ENCODE data around the gene ZNRF2. TPM values are rescaled to one million over a fixed set of nuclear protein-coding genes. Genes with fewer than 3 reads are reported as not detected.
"Not testable (repeated sequence)": the region's sequence is repeated elsewhere in the genome, so short reads cannot be mapped to it uniquely, and the experiment has no call there.

Gene ZNRF2
- total and polyA plus RNA-seq, 2 experiments from 2014 or later: 18.6 to 46.7 TPM

DNA sequence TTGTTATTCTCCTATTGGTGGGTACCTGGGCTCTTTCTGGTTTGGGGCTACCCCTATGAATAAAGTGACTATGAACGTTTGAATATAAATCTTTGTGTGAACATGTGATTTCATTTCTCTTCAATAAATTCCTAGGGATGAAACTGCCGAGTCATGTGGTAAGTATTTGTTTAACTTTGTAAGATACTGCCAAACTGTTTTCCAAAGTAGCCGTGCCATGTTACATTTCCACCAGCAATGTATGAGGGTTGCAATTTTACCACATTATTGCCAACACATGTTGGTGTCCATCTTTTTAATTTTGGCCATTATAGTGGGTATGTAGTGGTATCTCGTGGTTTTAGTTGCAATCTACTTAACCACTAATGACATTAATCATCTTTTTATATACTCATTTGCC, 94.7 kb downstream of the ZNRF2 start:
- H3K4me1 ChIP-seq (ENCODE audit: low read depth): no peaks in the 10 kb centered on the region
- no peak for DNase-seq (ENCODE audit: low read depth in 1 of 2, low spot score in 1 of 2)
- H3K4me3 ChIP-seq: no peak overlapping the region
- TF ChIP-seq, protein P1, sequence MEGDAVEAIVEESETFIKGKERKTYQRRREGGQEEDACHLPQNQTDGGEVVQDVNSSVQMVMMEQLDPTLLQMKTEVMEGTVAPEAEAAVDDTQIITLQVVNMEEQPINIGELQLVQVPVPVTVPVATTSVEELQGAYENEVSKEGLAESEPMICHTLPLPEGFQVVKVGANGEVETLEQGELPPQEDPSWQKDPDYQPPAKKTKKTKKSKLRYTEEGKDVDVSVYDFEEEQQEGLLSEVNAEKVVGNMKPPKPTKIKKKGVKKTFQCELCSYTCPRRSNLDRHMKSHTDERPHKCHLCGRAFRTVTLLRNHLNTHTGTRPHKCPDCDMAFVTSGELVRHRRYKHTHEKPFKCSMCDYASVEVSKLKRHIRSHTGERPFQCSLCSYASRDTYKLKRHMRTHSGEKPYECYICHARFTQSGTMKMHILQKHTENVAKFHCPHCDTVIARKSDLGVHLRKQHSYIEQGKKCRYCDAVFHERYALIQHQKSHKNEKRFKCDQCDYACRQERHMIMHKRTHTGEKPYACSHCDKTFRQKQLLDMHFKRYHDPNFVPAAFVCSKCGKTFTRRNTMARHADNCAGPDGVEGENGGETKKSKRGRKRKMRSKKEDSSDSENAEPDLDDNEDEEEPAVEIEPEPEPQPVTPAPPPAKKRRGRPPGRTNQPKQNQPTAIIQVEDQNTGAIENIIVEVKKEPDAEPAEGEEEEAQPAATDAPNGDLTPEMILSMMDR (IDR thresholded peaks at IDR 0.05; ENCODE audit: low read depth, low read length): no peak
- H3K9me3 ChIP-seq (ENCODE audit: low read depth): no peaks in the 10 kb centered on the region
- H3K36me3 ChIP-seq: no peaks in the 10 kb centered on the region
- no peaks in the 10 kb centered on the region for H3K27me3 ChIP-seq
- H3K27ac ChIP-seq: no peak overlapping the region

DNA sequence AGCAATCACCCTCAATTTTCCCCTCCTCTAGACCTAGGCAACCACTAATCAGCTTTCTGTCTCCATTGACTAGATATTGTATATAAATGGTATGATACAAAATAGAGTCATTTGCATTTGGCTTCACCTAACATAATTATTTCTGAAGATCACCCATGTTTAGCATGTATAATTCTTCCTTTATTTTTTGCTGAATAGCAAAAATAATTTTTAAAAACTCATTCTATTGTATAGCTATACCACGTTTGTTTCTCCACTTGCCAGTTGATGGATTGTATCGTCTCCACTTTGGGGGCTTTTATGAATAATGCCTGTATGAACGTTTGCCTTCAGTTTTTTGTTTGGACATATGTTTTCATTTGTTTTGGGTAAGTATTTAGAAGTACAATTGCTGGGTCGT, 95.3 kb downstream of the ZNRF2 start:
- TF ChIP-seq, protein P1 (IDR thresholded peaks at IDR 0.05; ENCODE audit: low read depth, low read length): no peak
- no peak overlapping the region for H3K4me3 ChIP-seq
- H3K36me3 ChIP-seq: no peaks in the 10 kb centered on the region
- no peaks in the 10 kb centered on the region for H3K4me1 ChIP-seq (ENCODE audit: low read depth)
- no peaks in the 10 kb centered on the region for H3K9me3 ChIP-seq (ENCODE audit: low read depth)
- no peak for DNase-seq (ENCODE audit: low read depth in 1 of 2, low spot score in 1 of 2)
- no peak overlapping the region for H3K27ac ChIP-seq
- no peaks in the 10 kb centered on the region for H3K27me3 ChIP-seq

DNA sequence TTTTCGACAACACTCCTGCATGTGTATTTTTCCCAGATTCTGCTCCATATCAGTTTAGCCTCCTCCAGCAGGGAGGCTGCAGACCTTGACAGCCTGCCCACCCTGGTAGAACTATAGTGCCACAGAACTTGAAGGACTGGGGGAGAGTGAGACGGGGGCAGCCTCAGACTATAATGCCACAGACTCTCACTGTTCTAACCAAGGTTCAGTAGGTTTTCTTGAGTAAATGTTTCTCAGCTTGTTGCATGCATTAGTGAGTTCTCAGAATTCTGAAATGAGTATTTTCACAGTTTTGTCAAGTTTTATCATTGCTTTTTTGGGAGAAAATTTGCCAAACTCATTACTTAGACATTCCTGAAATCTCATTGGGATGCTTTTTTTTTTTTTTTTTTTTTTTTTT, 95.9 kb downstream of the ZNRF2 start:
- Histone ChIP-seq H3K36me3 (no peaks in the 10 kb centered on the region), H3K9me3 (ENCODE audit: low read depth) (no peaks in the 10 kb centered on the region)

DNA sequence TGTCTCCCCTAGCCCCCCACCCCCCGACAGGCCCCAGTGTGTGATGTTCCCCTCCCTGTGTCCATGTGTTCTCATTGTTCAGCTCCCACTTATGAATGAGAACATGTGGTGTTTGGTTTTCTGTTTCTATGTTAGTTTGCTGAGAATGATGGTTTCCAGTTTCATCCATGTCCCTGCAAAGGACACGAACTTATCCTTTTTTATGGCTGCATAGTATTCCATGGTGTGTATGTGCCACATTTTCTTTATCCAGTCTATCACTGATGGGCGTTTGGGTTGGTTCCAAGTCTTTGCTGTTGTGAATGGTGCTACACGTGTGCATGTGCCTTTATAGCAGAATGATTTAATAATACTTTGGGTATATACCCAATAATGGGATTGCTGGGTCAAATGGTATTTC, 96.4 kb downstream of the ZNRF2 start:
- H3K4me1 ChIP-seq (ENCODE audit: low read depth); DNase-seq (ENCODE audit: low read depth in 1 of 2, low spot score in 1 of 2); H3K36me3 ChIP-seq; H3K27ac ChIP-seq; H3K4me3 ChIP-seq; H3K27me3 ChIP-seq; H3K9me3 ChIP-seq (ENCODE audit: low read depth): not testable (repeated sequence)

More for the DNA sequence above, 95.9 kb downstream of the ZNRF2 start:
- TF ChIP-seq, protein P1 (IDR thresholded peaks at IDR 0.05; ENCODE audit: low read depth, low read length): no peak
- no peak overlapping the region for H3K4me3 ChIP-seq
- H3K27ac ChIP-seq: no peak overlapping the region
- no peaks in the 10 kb centered on the region for H3K4me1 ChIP-seq (ENCODE audit: low read depth)
- H3K27me3 ChIP-seq: no peaks in the 10 kb centered on the region
- DNase-seq (ENCODE audit: low read depth in 1 of 2, low spot score in 1 of 2): no peak

DNA sequence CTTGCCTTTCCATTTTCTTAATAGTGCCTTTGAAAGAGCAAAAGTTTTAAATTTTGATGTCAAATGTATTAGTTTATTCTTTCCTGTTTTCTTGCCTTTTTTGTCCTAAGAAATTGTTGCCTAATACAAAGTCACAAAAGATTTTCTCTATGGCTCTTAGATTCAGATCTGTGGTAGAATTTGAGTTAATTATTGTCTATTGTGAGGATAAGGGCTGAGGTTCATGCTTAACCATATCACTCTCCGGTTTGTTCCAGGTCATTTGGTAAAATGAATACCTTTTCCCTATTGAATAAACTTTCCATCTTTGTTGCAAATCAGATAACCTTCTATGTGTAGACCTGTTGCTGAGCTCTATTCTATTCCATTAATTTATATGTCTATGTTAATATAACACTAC, 98.2 kb downstream of the ZNRF2 start:
- H3K27me3 ChIP-seq: no peaks in the 10 kb centered on the region
- no peaks in the 10 kb centered on the region for H3K36me3 ChIP-seq
- H3K27ac ChIP-seq: no peak overlapping the region
- no peak overlapping the region for H3K4me3 ChIP-seq
- H3K4me1 ChIP-seq (ENCODE audit: low read depth): no peaks in the 10 kb centered on the region
- DNase-seq (ENCODE audit: low read depth in 1 of 2, low spot score in 1 of 2): no peak
- H3K9me3 ChIP-seq (ENCODE audit: low read depth): no peaks in the 10 kb centered on the region
- TF ChIP-seq, protein P1 (IDR thresholded peaks at IDR 0.05; ENCODE audit: low read depth, low read length): no peak

DNA sequence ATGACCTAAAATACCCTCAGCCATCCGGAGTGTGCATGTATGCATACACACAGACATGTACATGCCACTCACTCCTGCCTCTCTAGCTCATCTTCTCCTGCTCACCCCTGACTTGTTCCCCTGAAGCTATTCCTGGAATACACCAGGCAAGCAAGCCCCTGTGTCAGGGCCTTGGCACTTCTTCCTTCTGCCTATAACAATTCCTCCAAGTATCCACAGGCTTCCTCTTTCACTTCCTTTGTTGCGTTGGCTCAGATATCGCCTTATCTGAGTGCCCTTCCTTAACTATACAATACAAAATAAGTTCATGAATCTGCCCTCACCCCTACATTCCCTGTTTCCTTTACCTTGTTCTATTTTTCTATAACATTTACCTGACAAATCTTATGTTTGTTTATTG, 105.4 kb downstream of the ZNRF2 start:
- H3K36me3 ChIP-seq: no peaks in the 10 kb centered on the region
- no peaks in the 10 kb centered on the region for H3K27me3 ChIP-seq
- H3K4me3 ChIP-seq: no peak overlapping the region
- TF ChIP-seq, protein P1 (IDR thresholded peaks at IDR 0.05; ENCODE audit: low read depth, low read length): no peak
- H3K27ac ChIP-seq: no peak overlapping the region
- H3K4me1 ChIP-seq (ENCODE audit: low read depth): no peaks in the 10 kb centered on the region
- no peaks in the 10 kb centered on the region for H3K9me3 ChIP-seq (ENCODE audit: low read depth)
- no peak for DNase-seq (ENCODE audit: low read depth in 1 of 2, low spot score in 1 of 2)

All from cardiac muscle cell (in vitro differentiated cells and primary cell).